Upper lobe of left lung (tissue), 4 donors: Measurements from ENCODE around the gene CLDN19.

Experiments
- CTCF ChIP-seq, 6 experiments: fragments of 450-650 bp in 4 of 6; fragments of 200-600 bp in 2 of 6; sonication (generic) in 2 of 6; IDR thresholded peaks; one replicate each; pipeline ENCODE4 v1.5.1; 2016 to 2019; ENCODE audit warnings: antibody characterized with exemption in 6 of 6
- EP300 ChIP-seq, 4 donors: sonication (generic); formaldehyde crosslinking; IDR thresholded peaks; one replicate each; pipeline ENCODE4 v1.5.1; 2017; ENCODE audit warnings: antibody characterized with exemption in 4 of 4, control low read depth in 2 of 4
- POLR2A ChIP-seq, 4 donors: fragments of 450-650 bp; IDR thresholded peaks; one replicate each; pipeline ENCODE4 v1.5.1; 2016 to 2017; ENCODE audit warnings: antibody characterized with exemption in 4 of 4, mild to moderate bottlenecking in 2 of 4
- POLR2AphosphoS5 ChIP-seq, 2 donors: sonication (generic); formaldehyde crosslinking; IDR thresholded peaks; one replicate each; pipeline ENCODE4 v1.5.1; 2017; ENCODE audit warnings: antibody characterized with exemption in 2 of 2

GRCh38 chr1:42735056-42735455, 5.0 kb downstream of the CLDN19 start:
- no peak for TF ChIP-seq POLR2A (IDR thresholded peaks at IDR 0.05)
- TF ChIP-seq POLR2AphosphoS5 (IDR thresholded peaks at IDR 0.05) = no peak
- no peak for TF ChIP-seq CTCF (IDR thresholded peaks at IDR 0.05)
- no peak for TF ChIP-seq EP300 (IDR thresholded peaks at IDR 0.05)
